ENCODE measurements around the gene SEPTIN1.

Gene SEPTIN1

DNA sequence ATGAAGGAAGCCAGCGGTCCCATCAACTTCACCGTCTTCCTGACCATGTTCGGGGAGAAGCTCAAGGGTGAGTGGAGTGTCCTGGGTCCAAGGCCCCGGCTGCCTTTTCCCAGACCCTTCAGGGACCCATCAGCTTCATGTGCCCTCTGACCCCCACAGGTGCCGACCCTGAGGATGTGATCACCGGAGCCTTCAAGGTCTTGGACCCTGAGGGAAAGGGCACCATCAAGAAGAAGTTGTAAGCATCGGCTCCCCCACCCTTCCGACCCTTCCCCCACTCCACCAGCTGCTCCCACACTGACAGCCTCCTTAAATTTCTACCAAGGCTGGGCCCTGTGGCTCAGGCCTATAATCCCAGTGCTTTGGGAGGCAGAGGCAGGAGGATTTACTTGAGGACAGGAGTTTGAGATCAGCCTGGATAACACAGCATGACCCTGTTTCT, 5.9 kb downstream of the SEPTIN1 start:
- no peak for FAIRE-seq

DNA sequence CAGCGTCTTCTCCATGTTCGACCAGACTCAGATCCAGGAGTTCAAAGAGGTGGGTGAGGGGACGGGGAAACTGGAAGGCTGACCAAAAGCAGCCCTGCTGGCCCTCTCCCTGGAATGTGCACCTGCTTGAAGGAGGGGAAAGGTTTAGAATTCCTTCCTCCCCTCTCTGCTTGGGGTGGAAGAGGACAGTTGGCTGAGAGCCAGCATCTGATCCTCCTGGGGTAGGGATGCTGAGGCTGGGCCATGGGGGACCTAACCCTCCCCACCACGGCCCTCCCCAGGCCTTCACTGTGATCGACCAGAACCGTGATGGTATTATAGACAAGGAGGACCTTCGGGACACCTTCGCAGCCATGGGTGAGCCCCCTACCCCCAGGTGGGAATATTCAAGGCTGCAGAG, 6.5 kb downstream of the SEPTIN1 start:
- FAIRE-seq: no peak

DNA sequence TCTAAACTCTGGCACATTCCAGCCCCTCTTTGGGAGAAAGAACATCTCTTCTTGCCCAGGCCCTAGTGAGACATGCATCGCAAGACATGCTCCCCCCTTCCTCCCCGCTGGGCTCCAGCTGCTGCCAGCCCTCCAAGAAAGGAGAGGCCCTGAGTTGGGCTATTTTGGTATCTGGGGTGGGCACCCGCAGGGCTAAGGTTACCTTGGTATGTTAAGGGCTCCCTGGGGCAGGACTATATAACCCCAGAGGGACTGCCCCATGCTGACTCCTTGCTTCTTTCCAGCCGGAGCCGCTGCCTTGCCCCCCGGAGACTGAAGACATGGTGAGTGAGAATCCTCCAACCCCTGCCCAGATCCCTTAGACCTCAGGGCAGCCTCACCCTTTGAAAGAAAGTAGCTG, 7.8 kb downstream of the SEPTIN1 start, which contains the start of gene MYL11:
Gene MYL11 (plus strand): TSS at position 265 of the 400 bp plus-strand sequence. CDS start 56 bp downstream, at position 321.
- FAIRE-seq: no peak

DNA sequence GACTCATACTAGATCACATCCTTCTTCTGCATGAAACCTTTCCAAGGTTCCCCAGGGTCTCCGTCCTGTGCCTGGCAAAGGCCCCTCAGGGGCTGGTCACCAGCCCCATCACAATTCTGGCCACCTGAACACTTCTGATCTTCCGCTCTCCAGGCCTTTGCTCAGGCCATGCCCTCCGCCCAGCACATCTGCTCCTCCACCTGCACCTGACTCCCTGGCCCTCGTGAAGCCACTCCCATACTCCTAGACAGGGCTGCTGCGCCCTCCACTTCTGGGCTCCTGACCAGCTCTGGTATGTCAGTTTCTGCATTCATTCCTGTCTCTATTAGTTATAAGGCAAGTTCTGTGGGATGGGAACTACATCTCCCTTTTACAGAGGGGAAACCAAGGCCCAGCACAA, 9.6 kb downstream of the SEPTIN1 start:
- FAIRE-seq: no peak

DNA sequence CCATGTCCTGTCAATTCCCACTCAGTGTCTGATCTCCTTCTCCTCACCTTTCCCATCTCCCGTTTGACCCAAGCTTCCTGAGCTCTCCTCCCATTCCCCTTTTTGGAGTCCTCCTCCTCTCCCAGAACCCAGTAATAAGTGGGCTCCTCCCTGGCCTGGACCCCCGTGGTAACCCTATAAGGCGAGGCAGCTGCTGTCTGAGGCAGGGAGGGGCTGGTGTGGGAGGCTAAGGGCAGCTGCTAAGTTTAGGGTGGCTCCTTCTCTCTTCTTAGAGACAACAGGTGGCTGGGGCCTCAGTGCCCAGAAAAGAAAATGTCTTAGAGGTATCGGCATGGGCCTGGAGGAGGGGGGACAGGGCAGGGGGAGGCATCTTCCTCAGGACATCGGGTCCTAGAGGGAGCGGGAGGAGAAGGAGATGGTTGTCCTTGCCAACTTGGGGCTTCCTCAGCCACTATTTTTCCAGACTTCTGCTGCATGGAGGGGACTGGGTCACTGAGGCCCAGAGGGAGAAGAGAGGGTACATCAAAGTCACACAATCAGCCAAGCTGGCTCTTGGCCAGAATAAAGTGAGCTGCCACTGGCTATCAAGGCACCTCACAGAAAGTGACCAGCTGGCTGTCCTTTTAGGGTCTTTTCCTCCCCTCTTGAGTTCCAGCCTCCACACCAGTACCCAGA, 10.2 kb downstream of the SEPTIN1 start:
- no peak for FAIRE-seq

DNA sequence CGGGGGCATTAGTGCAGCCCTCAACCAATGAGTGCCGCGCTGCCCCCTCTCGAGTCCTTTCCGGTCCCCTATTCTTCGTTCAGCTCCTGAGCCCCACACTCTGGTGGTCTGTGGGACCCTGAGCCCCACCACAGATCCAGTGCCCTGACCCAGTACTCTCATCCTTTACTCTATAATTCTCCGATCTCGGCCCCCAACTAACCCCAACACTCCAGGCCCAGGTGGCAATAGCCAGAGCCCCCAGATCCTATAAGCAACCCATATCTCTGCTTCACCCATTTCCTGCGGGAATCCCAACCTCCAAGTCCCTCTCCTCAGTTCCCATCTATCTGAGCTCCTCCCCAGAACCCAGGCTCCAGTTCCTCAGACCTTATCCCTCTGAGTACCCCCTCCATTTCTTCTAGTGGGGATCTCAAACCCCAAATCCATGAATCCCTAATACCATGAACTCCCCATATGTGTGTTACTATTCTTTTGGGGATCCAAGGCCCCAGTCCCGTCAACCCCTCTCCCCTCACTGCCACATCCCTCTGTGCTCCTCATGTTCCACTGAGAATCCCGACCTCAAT, 11.0 kb downstream of the SEPTIN1 start:
- FAIRE-seq: no peak

DNA sequence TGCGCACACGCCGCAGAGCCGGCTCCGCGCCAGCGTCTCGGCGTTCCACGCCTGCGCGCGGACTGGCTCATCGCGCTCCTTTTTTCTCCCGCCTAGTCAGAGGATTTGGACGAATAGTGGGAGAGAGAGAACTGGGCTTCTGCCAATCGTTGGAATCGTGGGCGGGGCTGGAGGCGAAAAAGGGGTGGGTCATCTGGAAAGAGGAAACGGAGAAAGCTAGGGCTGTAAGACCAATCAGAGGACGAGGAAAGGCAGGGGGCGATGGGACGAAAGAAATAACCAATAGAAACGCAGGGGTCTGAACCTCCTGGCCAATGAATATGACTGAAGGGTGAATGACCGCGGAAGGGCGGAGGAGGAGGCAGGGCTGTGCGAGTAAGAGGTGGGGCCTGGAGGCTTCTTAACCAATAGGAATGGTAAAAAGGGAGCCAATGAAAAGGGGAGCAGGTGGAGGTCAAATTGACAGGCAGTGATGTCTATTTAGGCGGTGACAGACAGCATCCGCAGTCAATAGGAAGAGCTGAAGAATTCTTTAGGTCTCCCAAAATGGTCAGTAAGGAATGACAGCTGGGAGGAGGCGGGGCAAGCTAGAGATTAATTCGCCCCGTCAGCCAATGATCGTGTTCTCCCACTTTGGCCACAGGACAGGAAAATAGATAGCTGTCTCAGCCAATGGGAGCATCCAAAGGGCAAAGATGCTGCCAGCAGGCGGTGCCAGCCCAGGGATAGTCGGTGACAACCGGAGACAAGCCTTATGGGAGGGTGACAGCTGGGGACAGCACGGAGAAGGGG, 11.7 kb downstream of the SEPTIN1 start, which contains the start of gene TBC1D10B:
Gene TBC1D10B (minus strand): TSS at position 39 of the 792 bp plus-strand sequence. CDS start 311 bp downstream, outside the sequence.
- peak; percentile 100 for FAIRE-seq

DNA sequence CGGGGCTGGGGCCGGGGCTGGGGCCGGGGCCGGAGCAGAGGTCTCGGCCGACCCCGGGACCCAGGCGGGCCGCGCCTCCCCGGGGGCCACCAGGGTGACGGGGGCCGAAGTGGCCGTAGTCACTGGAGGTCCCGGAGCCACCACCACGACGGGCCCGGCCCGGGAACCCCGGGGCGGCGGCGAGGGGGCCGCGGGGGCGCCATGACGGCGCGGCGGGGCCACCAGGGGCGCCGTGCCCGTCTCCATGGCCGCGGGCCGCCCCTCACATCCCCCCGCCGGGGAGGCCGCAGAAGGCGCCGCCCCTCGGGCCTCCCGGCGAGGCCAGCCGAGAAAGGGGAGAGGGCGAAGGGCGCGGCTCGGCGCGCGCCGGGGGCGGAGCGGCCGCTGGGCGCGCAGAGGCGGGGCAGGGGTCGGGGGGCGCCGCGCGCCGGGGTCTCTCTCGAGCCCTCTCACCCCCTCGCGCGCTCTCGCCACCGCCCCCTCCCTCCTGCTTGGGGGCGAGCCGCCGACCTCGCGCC, 12.4 kb downstream of the SEPTIN1 start:
- FAIRE-seq: no peak

DNA sequence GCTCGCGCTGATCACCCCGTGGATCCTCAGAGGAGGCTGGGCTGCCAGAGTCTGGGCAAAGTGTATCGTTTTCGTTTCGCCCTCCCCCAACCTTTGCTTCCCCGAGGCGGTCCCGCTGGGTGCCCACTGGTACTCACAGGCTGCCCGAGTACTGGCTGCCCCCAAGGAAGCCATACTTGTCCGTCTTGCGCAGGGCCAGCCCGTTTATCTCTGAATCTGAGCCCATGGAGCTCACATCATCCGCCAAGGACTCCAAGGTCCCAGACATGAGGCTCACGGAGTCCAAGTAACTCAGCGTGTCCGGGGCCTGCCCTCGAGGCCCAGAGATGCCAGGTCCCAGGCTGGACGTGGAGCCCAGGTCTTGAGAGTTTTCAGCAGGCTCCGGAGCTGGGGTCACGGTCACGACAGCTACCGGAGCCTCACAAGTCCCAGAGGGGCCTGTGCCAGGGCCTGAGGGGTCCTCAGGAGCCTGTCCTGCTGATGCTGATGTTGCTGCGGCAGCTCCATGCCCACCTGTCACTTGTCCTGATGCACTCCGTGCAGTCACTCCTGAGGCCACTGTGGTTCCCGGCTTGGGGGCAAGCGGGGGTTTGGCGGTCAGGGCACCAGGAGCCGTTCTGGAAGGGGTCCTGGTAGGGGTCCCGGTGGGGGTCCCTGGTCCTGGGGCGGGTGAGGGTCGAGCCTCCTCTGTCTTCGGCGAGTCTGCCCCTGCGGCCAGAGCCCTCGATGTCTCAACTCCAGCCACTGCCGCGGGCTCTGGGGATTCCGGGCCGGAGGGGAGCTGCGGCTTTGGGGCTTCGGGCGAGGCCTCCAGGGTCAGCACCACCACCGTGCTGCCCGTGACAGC, 13.0 kb downstream of the SEPTIN1 start:
- FAIRE-seq: no peak

DNA sequence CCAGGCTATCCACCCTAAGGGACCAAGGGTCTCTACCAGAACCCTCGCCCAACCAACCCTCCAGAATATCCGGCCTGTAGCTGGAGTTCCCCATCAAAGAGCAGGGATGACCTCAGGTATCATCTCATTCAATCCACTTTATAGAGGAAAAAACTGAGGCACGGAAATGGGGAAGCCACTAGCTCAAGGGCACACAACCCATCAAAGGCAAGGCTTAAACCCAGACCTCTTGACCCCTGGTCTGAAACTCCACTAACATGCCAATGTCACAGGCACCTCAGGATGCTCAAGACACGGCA, 13.6 kb downstream of the SEPTIN1 start:
- FAIRE-seq: no peak

DNA sequence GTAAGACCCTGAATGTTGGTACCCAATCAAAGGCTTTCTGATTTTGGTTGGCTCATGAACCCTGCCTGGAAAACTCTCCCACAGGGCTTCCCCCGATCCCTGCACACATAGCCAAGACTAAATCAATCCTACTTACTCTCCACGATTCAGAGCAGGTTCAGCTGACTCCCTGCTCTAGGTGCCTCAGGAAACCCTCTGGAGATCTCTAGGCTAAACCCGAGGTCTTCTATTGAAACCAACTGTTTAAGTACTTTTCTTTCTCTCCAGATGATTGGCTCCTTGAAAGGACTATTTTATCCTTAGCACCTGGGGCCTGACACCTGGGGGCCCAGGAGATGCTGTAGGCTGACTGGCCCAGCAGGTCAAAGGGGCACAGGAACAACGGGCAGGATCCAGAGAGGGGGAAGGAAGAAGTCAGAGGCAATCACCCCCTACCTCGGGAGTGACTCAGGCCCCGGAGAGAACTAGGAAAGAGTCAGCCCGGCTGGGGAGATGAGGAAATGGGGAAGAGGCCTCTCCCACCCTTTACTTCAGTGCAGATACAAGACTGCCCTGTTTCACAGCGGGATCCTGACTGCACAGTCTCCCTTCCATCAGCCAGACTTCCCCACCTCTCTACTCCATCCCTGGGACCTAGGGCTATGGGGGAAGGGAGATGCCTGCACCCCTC, 14.1 kb downstream of the SEPTIN1 start:
- no peak for FAIRE-seq

DNA sequence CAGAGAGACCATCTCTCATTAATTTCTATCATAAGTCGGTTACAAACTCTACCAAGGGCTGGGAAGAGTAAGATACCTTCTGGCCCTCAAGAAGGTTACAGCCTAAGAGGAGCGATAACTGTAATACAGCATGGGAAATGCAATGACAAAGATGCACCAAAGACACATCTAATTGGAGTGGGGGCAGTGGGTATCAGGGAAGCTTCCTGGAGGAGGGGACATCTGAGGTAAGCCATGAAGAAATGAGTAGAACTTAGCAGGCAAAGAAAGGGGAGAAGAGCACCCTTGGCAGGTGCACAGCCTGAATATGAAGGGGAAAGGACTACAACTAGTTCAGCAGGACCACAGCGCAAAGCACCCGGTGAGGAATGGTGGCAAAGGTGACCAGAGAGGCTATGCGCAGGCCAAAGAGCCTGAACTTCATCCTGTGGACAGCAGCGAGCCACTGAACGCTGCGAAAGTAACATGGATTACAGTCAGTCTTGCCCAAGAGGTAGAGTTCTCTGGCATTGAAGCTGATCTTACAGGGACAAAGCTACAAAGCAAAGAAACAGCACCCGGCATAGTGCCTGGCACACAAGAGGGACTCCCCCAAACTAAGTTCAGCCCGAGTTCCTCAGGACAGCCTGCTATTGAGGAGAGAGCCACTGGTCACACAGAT, 14.9 kb downstream of the SEPTIN1 start:
- no peak for FAIRE-seq

DNA sequence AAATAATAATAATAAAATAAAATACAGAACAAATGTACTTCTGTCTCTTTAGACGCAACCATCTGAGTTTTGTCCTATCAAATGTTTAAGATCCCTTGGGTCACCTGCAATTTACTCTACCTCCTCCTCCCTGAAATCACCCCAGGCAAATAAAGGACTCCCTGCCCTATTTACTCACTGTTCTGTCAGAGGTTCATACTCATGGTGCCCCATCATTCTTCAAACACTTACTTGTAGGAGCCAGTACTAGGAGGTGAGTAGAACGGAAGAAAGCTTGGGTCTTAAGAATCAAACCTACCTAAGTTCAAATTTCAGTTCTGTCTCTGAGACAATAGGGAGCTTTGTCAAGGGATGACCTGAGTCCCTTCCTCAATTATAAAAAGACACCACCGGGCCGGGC, 15.8 kb downstream of the SEPTIN1 start:
- no peak for FAIRE-seq

DNA sequence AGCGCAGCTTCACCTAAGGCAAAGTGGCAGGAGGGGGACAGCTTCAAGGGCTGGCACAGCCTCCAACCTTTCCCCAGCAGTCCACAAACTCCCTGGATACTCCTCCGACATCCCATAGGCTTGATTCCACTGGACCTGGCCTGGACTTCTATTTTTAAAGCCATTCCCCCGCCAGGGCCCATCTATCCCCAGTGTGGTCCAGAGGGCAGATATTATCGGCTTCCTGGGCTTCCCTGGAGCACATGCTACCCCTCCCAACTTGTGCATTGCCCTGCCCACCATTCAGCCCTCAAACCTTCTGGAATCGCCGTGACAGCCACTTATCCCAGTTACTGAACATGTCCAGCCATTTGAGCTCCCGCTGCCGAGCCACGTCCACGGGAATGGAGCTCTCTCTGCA, 17.2 kb downstream of the SEPTIN1 start:
- FAIRE-seq: no peak

DNA sequence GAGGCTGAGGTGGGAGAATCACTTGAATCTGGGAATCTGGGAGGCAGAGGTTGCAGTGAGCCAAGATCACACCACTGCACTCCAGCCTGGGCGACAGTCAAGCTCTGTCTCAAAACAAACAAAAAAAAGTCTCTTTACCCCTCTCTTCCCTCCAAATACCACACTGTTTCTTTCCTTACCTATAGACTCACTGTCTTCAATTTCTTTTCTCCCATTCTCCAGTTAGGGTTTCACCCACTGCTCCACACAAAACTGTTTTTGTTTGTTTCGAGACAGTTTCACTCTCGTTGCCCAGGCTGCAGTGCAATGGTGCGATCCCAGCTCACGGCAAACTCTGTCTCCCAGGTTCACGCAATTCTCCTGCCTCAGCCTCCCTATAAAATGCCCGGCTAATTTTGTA, 21.2 kb downstream of the SEPTIN1 start:
- FAIRE-seq: no peak

DNA sequence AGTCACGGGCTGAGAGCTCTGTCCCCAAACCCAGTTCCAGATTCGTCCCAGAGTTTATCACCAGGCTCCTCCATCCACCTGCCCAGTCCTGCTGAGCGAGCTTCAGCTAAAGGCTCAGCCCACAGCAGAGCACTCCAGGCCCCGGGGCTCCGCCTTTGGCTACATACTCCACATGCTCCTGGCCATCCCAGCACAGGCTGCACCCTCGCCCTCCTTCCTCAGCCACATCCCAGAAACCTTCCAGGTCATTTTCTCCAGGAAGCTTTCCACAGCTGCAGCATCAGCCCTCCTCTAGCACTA, 22.5 kb downstream of the SEPTIN1 start:
- no peak for FAIRE-seq

DNA sequence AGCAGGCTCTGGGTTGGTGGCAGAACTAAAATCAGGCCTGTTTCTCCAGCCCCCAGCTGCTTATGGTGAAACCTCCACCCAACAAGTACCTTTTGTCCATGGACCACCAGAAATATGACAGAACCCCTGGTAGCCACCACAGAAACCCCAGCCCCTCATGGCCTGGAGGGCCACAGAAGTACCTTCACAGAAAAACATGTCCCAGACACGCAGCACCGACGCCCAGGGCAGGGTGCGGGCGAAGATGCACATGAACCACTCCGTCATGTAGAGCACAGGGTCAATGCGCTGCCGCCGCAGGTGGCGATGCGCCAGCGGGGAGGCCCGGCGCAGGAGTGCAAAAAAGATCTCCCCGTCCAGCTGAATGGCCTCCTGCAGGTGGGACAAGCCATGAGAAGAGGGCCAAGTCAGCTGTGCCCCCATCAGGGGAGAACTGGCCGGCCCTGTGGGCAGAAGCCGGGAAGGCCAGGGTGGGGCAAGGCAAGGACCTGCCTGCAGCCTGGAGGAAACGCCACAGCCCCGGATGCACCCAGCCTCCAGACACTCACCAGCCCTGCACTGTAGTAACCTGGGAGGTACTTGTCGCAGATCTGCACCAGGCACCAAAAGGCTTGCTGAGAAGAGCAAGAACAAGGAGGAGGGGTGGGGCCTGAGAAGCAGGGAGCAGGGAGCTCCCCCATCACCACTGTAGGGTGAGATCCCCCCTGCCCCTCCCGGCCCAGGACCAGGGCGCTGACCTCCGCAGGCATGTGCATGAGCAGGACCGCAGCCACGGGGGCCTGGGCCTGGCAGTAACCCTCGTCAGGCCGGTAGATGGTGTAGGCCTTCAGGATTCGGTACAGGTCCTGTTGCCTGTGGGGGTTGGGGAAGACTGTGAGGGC, 23.1 kb downstream of the SEPTIN1 start:
- no peak for FAIRE-seq

DNA sequence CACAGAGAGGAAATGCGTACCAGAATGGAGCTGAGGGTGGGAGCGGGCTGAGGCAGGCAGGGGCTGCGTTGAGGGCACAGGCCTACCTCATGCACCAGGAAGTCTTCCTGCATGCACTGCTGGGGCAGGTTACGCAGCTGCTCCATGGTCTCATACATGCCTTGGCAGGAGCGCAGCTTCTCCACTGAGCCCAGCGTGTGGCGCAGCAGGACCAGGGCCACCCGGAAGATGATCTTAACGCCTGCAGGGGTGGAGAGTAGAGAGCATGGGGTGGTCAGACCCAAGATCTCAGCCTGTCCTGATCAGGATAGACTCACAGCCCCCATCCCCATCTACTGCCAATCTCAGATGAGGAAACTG, 23.8 kb downstream of the SEPTIN1 start:
- FAIRE-seq: no peak

DNA sequence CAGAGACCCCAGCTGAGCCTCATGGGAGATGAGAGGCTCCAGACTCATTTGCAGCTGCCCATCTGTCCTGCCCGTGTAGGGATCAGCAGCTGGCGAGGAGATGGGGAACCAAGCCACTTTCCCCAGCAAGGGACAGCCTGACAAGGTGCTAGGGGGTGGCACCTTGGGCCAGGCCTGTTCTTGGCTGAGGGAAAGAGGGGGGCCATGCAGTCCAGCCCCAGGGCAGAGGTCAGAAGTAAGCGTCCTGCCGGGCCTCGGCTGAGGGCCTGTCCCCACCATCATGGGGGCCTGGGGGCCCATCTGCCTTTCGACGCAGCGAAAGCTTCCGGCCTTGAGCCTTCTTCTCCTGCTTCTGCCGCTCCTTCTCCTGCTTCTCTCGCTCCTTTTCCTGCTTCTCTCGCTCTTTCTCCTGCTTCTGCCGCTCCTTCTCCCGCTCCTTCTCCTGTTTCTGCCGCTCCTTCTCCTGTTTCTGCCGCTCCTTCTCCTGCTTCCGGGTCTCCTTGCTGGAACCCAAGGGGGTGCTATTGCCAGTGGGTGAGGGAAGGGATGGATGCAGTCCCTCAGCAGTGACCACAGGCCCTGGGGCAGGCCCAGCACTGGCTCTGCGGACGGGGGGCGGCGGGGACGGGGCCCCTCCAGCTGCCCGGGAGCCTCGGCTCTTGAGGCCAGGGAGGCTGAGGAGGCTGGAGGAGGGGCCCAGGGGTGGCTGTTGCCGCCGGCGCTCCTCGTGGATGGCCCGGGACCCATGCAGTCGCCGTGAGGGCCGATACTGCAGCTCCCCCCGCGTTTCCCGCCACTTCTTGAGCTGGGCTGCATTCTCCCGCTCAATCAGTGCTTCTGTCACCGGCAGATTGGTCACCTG, 24.4 kb downstream of the SEPTIN1 start:
- no peak for FAIRE-seq

Data from A204.1 (cell line).